Liver (tissue), 3 donors: ENCODE results near the gene MTOR.

ENCODE experiments used
- GABPA ChIP-seq, 2 donors: IDR thresholded peaks in 1 of 2; conservative IDR thresholded peaks in 1 of 2; 2 replicates each; pipeline ENCODE4 v1.6.1; 2016; ENCODE audit warnings: antibody characterized with exemption in 2 of 2, mild to moderate bottlenecking in 1 of 2, moderate library complexity in 1 of 2
- RAD21 ChIP-seq, 2 donors: IDR thresholded peaks; 2 replicates each; pipeline ENCODE4 v1.6.1; 2016; ENCODE audit warnings: antibody characterized with exemption in 2 of 2, mild to moderate bottlenecking in 2 of 2
- RXRA ChIP-seq, 2 donors: IDR thresholded peaks; 2 replicates each; pipeline ENCODE4 v1.6.1; 2017 to 2018; ENCODE audit warnings: antibody characterized with exemption in 2 of 2, mild to moderate bottlenecking in 1 of 2
- SP1 ChIP-seq: IDR thresholded peaks from 2 replicates; pipeline ENCODE4 v1.6.1; 2018; ENCODE audit warnings: antibody characterized with exemption, mild to moderate bottlenecking
- YY1 ChIP-seq: IDR thresholded peaks from 2 replicates; pipeline ENCODE4 v1.6.1; 2016; ENCODE audit warnings: antibody characterized with exemption, mild to moderate bottlenecking
- TF ChIP-seq, protein P1 (sequence below): fragments of 150-350 bp; IDR thresholded peaks from 2 replicates; pipeline ENCODE4 v1.5.1; 2017; ENCODE audit warnings: improper control_type of control experiment, low read depth, low read length; ENCODE audit not compliant: missing input control
- TF ChIP-seq, protein P2 (sequence below): IDR thresholded peaks from 2 replicates; pipeline ENCODE4 v1.6.1; 2016; ENCODE audit warnings: antibody characterized with exemption, mild to moderate bottlenecking
- TF ChIP-seq, protein P3 (sequence below): IDR thresholded peaks from 2 replicates; pipeline ENCODE4 v1.6.1; 2016; ENCODE audit warnings: antibody characterized with exemption
- TF ChIP-seq, protein P4 (sequence below): IDR thresholded peaks from 2 replicates; pipeline ENCODE4 v1.6.1; 2016; ENCODE audit warnings: antibody characterized with exemption
- donor health status: healthy.
- donor health status: healthy.

DNA sequence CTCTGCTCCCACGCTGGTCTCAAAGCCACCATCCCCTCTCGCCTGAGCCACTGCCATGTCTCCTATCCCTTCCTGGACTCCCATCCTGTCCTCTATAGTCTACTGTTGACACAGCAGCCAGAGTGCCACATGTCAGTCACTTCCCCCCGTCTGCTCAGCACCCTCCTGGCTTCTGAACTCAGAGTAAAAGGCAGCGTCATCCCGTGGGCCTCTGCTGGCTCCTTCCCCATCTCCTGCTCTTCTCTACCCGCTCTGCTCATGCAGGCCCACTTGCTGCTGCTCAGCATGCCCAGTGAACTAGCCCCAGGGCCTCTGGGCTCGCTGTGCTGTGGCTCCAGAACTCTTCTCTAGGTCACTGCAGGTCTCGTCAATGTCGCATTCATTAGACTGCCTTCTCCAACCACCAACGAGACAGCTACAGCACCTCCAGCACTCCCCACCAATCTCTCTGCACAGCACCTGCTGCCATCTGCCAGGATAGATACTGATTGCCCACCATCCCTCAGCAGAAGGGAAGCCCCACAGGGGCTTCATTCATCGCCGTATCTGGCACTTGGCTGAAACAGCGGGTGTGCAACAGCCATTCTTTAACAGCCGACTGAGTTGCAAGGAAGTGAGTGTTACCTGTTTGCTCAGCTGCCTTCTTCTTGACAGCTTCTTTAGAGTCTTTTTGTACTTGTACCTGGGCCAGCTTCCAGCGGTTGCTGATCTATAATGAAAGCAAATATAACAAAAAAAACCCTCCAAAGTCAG lies 190.7 kb downstream of the MTOR start:
- TF ChIP-seq RAD21 (IDR thresholded peaks at IDR 0.05) (no peak), RXRA (IDR thresholded peaks at IDR 0.05) (no peak), GABPA (IDR thresholded peaks at IDR 0.05 in 1 of 2, conservative IDR thresholded peaks at IDR 0.05 in 1 of 2) (no peak), SP1 (no peak), YY1 (no peak)
- TF ChIP-seq, protein P1, sequence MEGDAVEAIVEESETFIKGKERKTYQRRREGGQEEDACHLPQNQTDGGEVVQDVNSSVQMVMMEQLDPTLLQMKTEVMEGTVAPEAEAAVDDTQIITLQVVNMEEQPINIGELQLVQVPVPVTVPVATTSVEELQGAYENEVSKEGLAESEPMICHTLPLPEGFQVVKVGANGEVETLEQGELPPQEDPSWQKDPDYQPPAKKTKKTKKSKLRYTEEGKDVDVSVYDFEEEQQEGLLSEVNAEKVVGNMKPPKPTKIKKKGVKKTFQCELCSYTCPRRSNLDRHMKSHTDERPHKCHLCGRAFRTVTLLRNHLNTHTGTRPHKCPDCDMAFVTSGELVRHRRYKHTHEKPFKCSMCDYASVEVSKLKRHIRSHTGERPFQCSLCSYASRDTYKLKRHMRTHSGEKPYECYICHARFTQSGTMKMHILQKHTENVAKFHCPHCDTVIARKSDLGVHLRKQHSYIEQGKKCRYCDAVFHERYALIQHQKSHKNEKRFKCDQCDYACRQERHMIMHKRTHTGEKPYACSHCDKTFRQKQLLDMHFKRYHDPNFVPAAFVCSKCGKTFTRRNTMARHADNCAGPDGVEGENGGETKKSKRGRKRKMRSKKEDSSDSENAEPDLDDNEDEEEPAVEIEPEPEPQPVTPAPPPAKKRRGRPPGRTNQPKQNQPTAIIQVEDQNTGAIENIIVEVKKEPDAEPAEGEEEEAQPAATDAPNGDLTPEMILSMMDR: no peak
- TF ChIP-seq, protein P2, sequence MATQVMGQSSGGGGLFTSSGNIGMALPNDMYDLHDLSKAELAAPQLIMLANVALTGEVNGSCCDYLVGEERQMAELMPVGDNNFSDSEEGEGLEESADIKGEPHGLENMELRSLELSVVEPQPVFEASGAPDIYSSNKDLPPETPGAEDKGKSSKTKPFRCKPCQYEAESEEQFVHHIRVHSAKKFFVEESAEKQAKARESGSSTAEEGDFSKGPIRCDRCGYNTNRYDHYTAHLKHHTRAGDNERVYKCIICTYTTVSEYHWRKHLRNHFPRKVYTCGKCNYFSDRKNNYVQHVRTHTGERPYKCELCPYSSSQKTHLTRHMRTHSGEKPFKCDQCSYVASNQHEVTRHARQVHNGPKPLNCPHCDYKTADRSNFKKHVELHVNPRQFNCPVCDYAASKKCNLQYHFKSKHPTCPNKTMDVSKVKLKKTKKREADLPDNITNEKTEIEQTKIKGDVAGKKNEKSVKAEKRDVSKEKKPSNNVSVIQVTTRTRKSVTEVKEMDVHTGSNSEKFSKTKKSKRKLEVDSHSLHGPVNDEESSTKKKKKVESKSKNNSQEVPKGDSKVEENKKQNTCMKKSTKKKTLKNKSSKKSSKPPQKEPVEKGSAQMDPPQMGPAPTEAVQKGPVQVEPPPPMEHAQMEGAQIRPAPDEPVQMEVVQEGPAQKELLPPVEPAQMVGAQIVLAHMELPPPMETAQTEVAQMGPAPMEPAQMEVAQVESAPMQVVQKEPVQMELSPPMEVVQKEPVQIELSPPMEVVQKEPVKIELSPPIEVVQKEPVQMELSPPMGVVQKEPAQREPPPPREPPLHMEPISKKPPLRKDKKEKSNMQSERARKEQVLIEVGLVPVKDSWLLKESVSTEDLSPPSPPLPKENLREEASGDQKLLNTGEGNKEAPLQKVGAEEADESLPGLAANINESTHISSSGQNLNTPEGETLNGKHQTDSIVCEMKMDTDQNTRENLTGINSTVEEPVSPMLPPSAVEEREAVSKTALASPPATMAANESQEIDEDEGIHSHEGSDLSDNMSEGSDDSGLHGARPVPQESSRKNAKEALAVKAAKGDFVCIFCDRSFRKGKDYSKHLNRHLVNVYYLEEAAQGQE: no peak
- TF ChIP-seq, protein P3, sequence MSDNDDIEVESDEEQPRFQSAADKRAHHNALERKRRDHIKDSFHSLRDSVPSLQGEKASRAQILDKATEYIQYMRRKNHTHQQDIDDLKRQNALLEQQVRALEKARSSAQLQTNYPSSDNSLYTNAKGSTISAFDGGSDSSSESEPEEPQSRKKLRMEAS: no peak
- TF ChIP-seq, protein P4, sequence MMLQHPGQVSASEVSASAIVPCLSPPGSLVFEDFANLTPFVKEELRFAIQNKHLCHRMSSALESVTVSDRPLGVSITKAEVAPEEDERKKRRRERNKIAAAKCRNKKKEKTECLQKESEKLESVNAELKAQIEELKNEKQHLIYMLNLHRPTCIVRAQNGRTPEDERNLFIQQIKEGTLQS: no peak
